CD4-positive, alpha-beta memory T cell (primary cell): ENCODE measurements around the gene RYR3. TPM values are rescaled to one million over a fixed set of nuclear protein-coding genes. Genes with fewer than 3 reads are reported as not detected.

Source experiments
- CTCF ChIA-PET: fragments of 350-600 bp; sonication (Branson Sonifier 250); formaldehyde crosslinking; loops from one replicate; lab custom pipeline; 2021; ENCODE audit warnings: inconsistent platforms; ENCODE audit not compliant: partially characterized antibody; lab: Charles Lee
- POLR2A ChIA-PET: fragments of 350-600 bp; sonication (Branson Sonifier 250); formaldehyde crosslinking; loops from one replicate; lab custom pipeline; 2021; ENCODE audit not compliant: partially characterized antibody; lab: Charles Lee
- DNase-seq, 5 donors: peaks; one replicate each; pipeline versions ENCODE4 v3.0.0 to v3.0.0-alpha.2; 2020 to 2022; ENCODE audit warnings: mixed read lengths in 1 of 5
- H3K27ac ChIP-seq: one replicate; pipeline ENCODE4 v1.7.0; 2013; ENCODE audit warnings: low read depth, low read length
- H3K27me3 ChIP-seq: 2 replicates; pipeline ENCODE4 v1.7.0; 2013; ENCODE audit warnings: mild to moderate bottlenecking, low read length, moderate library complexity; ENCODE audit not compliant: insufficient read depth
- H3K36me3 ChIP-seq: 2 replicates; pipeline ENCODE4 v1.7.0; 2013; ENCODE audit warnings: mild to moderate bottlenecking, low read length, moderate library complexity; ENCODE audit not compliant: insufficient read depth
- H3K4me1 ChIP-seq: 2 replicates; pipeline ENCODE4 v1.7.0; 2013; ENCODE audit warnings: mild to moderate bottlenecking, low read length, moderate library complexity; ENCODE audit not compliant: insufficient read depth
- H3K4me3 ChIP-seq, 2 donors: one replicate each; pipeline ENCODE4 v1.7.0; 2013; ENCODE audit warnings: low read length in 2 of 2, mild to moderate bottlenecking in 1 of 2
- H3K9me3 ChIP-seq, 2 donors: one replicate each; pipeline ENCODE4 v1.7.0; 2013; ENCODE audit warnings: low read length in 2 of 2, control low read depth in 1 of 2; ENCODE audit not compliant: control insufficient read depth in 1 of 2
- H3K27ac Mint-ChIP-seq, 7 donors: one replicate each; pipeline ENCODE4 v1.8.0; 2020 to 2021; ENCODE audit warnings: mixed read lengths in 7 of 7, mild to moderate bottlenecking in 6 of 7, inconsistent platforms in 3 of 7, moderate library complexity in 3 of 7
- H3K27me3 Mint-ChIP-seq, 2 donors: one replicate each; pipeline ENCODE4 v1.8.0; 2020 to 2021; ENCODE audit warnings: mixed read lengths in 2 of 2
- H3K36me3 Mint-ChIP-seq, 2 donors: one replicate each; pipeline ENCODE4 v1.8.0; 2020 to 2021; ENCODE audit warnings: mixed read lengths in 2 of 2, inconsistent platforms in 1 of 2, mild to moderate bottlenecking in 1 of 2
- H3K4me1 Mint-ChIP-seq, 4 donors: one replicate each; pipeline ENCODE4 v1.8.0; 2020 to 2021; ENCODE audit warnings: mixed read lengths in 4 of 4, mild to moderate bottlenecking in 1 of 4
- H3K4me3 Mint-ChIP-seq, 8 donors: one replicate each; pipeline ENCODE4 v1.8.0; 2020 to 2021; ENCODE audit warnings: mixed read lengths in 8 of 8, mild to moderate bottlenecking in 7 of 8, moderate library complexity in 6 of 8, inconsistent platforms in 3 of 8
- H3K9me3 Mint-ChIP-seq, 8 donors: one replicate each; pipeline ENCODE4 v1.8.0; 2020 to 2021; ENCODE audit warnings: mixed read lengths in 8 of 8, mild to moderate bottlenecking in 5 of 8, inconsistent platforms in 3 of 8, moderate library complexity in 1 of 8
- intact Hi-C: fragments of 100-400 bp; cut with micrococcal nuclease; formaldehyde crosslinking; loops from one replicate; pipeline ENCODE4 v1.15.1; 2023
- polyA plus RNA-seq, 2 donors: library from polyadenylated mRNA; unstranded; fragments of 300-500 nt; fragmentation: Illumina TruSeq; gene quantifications; one replicate each; pipeline ENCODE4 v1.2.3, GENCODE V29; 2021
- total RNA-seq, 2 experiments: library from RNA; stranded (reverse); gene quantifications; one replicate each; pipeline ENCODE4 v1.2.3, GENCODE V29; 2021

The RYR3 gene
- total and polyA plus RNA-seq, 4 experiments from 2014 or later: 0.11 TPM; not detected in 3

- ChIA-PET POLR2A (no interaction called here), CTCF (no interaction called here)
- intact Hi-C loops: no loop called here
- no peaks in the 10 kb centered on the region for H3K9me3 ChIP-seq
- DNase-seq: no peak
- peaks cover 0 to 7% (median 0%) of the 10 kb centered on the region in 4 donors for H3K4me1 Mint-ChIP-seq
- H3K27ac ChIP-seq: no peak overlapping the region
- no peak overlapping the region for H3K27ac Mint-ChIP-seq
- H3K36me3 Mint-ChIP-seq: no peaks in the 10 kb centered on the region
- H3K27me3 Mint-ChIP-seq: peaks cover 5 to 6% of the 10 kb centered on the region in 2 donors
- no peak overlapping the region for H3K4me3 ChIP-seq
- H3K4me3 Mint-ChIP-seq: no peak overlapping the region
- no peaks in the 10 kb centered on the region for H3K4me1 ChIP-seq
- H3K36me3 ChIP-seq: no peaks in the 10 kb centered on the region
- H3K27me3 ChIP-seq: no peaks in the 10 kb centered on the region
- peaks cover 0 to 5% (median 0%) of the 10 kb centered on the region in 8 donors for H3K9me3 Mint-ChIP-seq
Measured at GRCh38 chr15:33320017-33320416, 9.2 kb downstream of the RYR3 start.

GRCh38 chr15:33322091-33322490, 11.3 kb downstream of the RYR3 start:
- intact Hi-C loops: no loop called here
- H3K27me3 Mint-ChIP-seq: peaks cover 1 to 11% of the 10 kb centered on the region in 2 donors
- H3K4me1 ChIP-seq: no peaks in the 10 kb centered on the region

GRCh38 chr15:33324609-33325008, 13.8 kb downstream of the RYR3 start:
- CTCF ChIA-PET: no interaction called here
- Histone ChIP-seq H3K27ac (no peak overlapping the region), H3K27me3 (no peaks in the 10 kb centered on the region), H3K9me3 (no peaks in the 10 kb centered on the region), H3K36me3 (no peaks in the 10 kb centered on the region), H3K4me3 (no peak overlapping the region), H3K4me1 (no peaks in the 10 kb centered on the region)
- Mint-ChIP-seq H3K27ac (peak overlapping the region in 1 of 7 donors; percentile 15), H3K4me1 (peaks cover 0 to 7% (median 0%) of the 10 kb centered on the region in 4 donors), H3K9me3 (peaks cover 0 to 5% (median 0%) of the 10 kb centered on the region in 8 donors), H3K27me3 (peaks cover 3 to 15% of the 10 kb centered on the region in 2 donors), H3K4me3 (no peak overlapping the region), H3K36me3 (no peaks in the 10 kb centered on the region)
- POLR2A ChIA-PET: no interaction called here
- no peak for DNase-seq
- intact Hi-C loops: no loop called here

More at GRCh38 chr15:33322091-33322490, 11.3 kb downstream of the RYR3 start:
- ChIA-PET POLR2A (no interaction called here), CTCF (no interaction called here)
- Mint-ChIP-seq H3K4me1 (peaks cover 0 to 7% (median 0%) of the 10 kb centered on the region in 4 donors), H3K4me3 (no peak overlapping the region), H3K36me3 (no peaks in the 10 kb centered on the region), H3K9me3 (peaks cover 0 to 5% (median 0%) of the 10 kb centered on the region in 8 donors), H3K27ac (no peak overlapping the region)
- H3K36me3 ChIP-seq: no peaks in the 10 kb centered on the region
- no peak for DNase-seq
- H3K27ac ChIP-seq: no peak overlapping the region
- no peaks in the 10 kb centered on the region for H3K9me3 ChIP-seq
- no peaks in the 10 kb centered on the region for H3K27me3 ChIP-seq
- H3K4me3 ChIP-seq: no peak overlapping the region

GRCh38 chr15:33326908-33327307, 16.1 kb downstream of the RYR3 start:
- Mint-ChIP-seq H3K27me3 (peaks cover 6 to 20% of the 10 kb centered on the region in 2 donors), H3K36me3 (no peaks in the 10 kb centered on the region), H3K9me3 (peaks cover 0 to 5% (median 0%) of the 10 kb centered on the region in 8 donors), H3K4me3 (no peak overlapping the region), H3K4me1 (peaks cover 0 to 7% (median 0%) of the 10 kb centered on the region in 4 donors), H3K27ac (no peak overlapping the region)
- ChIA-PET POLR2A (no interaction called here), CTCF (no interaction called here)
- DNase-seq: no peak
- Histone ChIP-seq H3K4me3 (no peak overlapping the region), H3K36me3 (no peaks in the 10 kb centered on the region), H3K27me3 (no peaks in the 10 kb centered on the region), H3K9me3 (no peaks in the 10 kb centered on the region), H3K27ac (no peak overlapping the region), H3K4me1 (no peaks in the 10 kb centered on the region)
- intact Hi-C loops: no loop called here

- H3K27me3 Mint-ChIP-seq: peaks cover 6 to 22% of the 10 kb centered on the region in 2 donors
- intact Hi-C loops: no loop called here
- H3K27ac ChIP-seq: no peak overlapping the region
- H3K4me3 Mint-ChIP-seq: no peak overlapping the region
- H3K4me1 ChIP-seq: no peaks in the 10 kb centered on the region
- no peak for DNase-seq
- H3K27ac Mint-ChIP-seq: no peak overlapping the region
- POLR2A ChIA-PET: no interaction called here
- H3K27me3 ChIP-seq: no peaks in the 10 kb centered on the region
- CTCF ChIA-PET: no interaction called here
- peaks cover 0 to 5% (median 0%) of the 10 kb centered on the region in 8 donors for H3K9me3 Mint-ChIP-seq
- H3K36me3 ChIP-seq: no peaks in the 10 kb centered on the region
- H3K36me3 Mint-ChIP-seq: no peaks in the 10 kb centered on the region
- no peak overlapping the region for H3K4me3 ChIP-seq
- H3K4me1 Mint-ChIP-seq: peaks cover 0 to 7% (median 0%) of the 10 kb centered on the region in 4 donors
- no peaks in the 10 kb centered on the region for H3K9me3 ChIP-seq
Measured at GRCh38 chr15:33328106-33328505, 17.3 kb downstream of the RYR3 start.

- H3K36me3 Mint-ChIP-seq: no peaks in the 10 kb centered on the region
- Histone ChIP-seq H3K36me3 (no peaks in the 10 kb centered on the region), H3K4me3 (no peak overlapping the region), H3K27ac (no peak overlapping the region), H3K4me1 (no peaks in the 10 kb centered on the region), H3K27me3 (no peaks in the 10 kb centered on the region), H3K9me3 (no peaks in the 10 kb centered on the region)
- ChIA-PET POLR2A (no interaction called here), CTCF (no interaction called here)
- DNase-seq: no peak
- peaks cover 8 to 25% of the 10 kb centered on the region in 2 donors for H3K27me3 Mint-ChIP-seq
- peaks cover 0 to 4% (median 0%) of the 10 kb centered on the region in 8 donors for H3K9me3 Mint-ChIP-seq
- no peak overlapping the region for H3K27ac Mint-ChIP-seq
- intact Hi-C loops: no loop called here
- no peak overlapping the region for H3K4me3 Mint-ChIP-seq
- H3K4me1 Mint-ChIP-seq: peaks cover 0 to 3% (median 0%) of the 10 kb centered on the region in 4 donors
Measured at GRCh38 chr15:33329457-33329856, 18.7 kb downstream of the RYR3 start.

- POLR2A ChIA-PET: no interaction called here
- no peak overlapping the region for H3K27ac ChIP-seq
- no peaks in the 10 kb centered on the region for H3K9me3 ChIP-seq
- no peaks in the 10 kb centered on the region for H3K4me1 ChIP-seq
- H3K27me3 Mint-ChIP-seq: peaks cover 8 to 25% of the 10 kb centered on the region in 2 donors
- DNase-seq: no peak
- no peak overlapping the region for H3K27ac Mint-ChIP-seq
- peaks cover 0 to 4% (median 0%) of the 10 kb centered on the region in 8 donors for H3K9me3 Mint-ChIP-seq
- intact Hi-C loops: no loop called here
- CTCF ChIA-PET: no interaction called here
- H3K4me3 Mint-ChIP-seq: no peak overlapping the region
- no peak overlapping the region for H3K4me3 ChIP-seq
- no peaks in the 10 kb centered on the region for H3K36me3 ChIP-seq
- H3K4me1 Mint-ChIP-seq: no peaks in the 10 kb centered on the region
- no peaks in the 10 kb centered on the region for H3K27me3 ChIP-seq
- H3K36me3 Mint-ChIP-seq: no peaks in the 10 kb centered on the region
Measured at GRCh38 chr15:33330931-33331330, 20.2 kb downstream of the RYR3 start.
